Measurements from ENCODE around the gene UGT1A3. TPM values are rescaled to one million over a fixed set of nuclear protein-coding genes. Genes with fewer than 3 reads are reported as not detected.

The UGT1A3 gene
- total RNA-seq, 2 donors from 2014 or later = not detected

DNA sequence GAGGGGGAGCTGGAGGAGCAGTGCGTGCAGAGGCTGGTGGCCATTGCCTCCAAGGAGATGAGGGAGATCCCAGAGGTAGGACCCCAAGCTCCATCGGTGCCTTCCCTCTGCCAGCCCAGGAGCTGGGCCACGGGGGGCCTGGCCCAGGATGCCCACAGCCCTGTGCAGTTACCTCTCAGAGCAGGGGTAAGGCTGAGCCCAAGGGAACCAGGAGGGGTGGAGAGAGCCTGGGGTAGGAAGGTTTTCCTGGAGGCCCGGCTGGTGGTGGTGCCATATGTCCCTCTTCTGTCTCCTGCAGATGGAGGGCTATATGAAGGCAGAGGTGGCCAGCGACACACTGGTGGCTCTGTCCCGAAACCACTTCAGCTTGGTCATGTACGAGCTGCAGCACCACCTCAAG is 60.7 kb downstream of the UGT1A3 start:
- intact Hi-C loops (cut with DNase I) = no loop called here

DNA sequence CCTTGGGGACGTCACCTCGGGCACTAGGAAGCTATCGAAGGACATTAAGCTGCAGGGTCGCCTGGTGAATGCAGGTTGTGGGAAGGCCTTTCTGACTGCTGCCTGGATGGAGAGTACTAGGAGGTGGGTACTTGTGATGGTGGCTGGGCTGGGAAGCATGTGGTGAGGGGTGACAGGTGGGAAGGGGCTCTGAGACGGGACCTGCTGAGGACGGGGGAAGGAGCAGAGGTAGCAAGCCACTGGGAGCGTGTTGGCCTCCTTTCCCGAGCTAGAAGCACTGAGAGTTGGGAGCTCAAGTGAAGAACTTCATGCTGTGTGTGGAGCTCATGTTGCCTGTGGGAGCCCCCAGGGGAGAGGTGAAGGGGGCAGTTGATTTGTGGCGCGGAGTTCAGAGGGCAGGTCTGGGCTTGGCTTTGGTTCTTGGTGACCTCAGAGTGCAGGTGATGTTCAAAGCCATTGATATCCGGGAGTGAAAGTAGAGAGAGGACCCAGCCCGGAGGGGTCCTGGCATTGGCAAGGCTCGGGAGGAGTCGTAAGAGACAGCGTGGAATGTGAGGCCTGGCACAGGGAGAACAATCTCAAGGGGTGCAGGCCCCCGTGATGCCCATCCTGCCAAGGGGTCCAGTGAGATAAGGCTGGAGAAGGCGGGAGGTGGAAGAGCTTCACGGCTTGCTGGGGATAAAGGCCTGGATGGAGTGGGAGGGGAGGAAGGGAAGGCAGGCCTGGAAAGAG is 62.5 kb downstream of the UGT1A3 start:
- intact Hi-C loops (cut with DNase I) = loop anchor here in 1 of 2 donors (5.0 kb wide), 1 partner anchor 286 kb away; no protein-coding TSS in a partner anchor
- DNase-seq (ENCODE audit: low spot score) = no peak

More for the DNA sequence above, 60.7 kb downstream of the UGT1A3 start:
- no peak for DNase-seq (ENCODE audit: low spot score)

DNA sequence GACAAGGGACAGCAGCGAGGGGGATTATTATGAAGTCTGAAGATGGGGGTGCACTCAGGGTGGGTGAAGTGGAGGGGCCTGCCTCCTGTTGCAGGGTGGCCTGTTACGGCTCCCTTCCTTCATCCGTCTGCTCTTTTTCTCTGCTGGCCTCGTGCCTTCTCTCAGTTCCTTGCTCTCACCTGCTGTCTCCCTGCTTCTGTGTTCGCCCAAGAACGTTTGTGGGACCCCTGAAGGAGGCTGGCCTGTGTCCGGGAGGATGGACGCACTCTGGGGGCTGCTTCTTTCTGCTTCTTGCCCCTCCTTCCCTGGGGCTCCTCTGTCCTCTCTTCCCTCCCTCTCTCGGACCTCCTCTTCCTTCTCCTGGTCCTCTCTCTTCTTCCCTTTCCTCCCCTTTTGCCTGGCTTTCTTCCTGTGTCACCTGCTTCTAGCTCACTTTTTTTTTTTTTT is 63.1 kb downstream of the UGT1A3 start:
- intact Hi-C loops (cut with DNase I) = loop anchor here in 1 of 2 donors (5.0 kb wide), 1 partner anchor 285 kb away; no protein-coding TSS in a partner anchor
- no peak for DNase-seq (ENCODE audit: low spot score)

DNA sequence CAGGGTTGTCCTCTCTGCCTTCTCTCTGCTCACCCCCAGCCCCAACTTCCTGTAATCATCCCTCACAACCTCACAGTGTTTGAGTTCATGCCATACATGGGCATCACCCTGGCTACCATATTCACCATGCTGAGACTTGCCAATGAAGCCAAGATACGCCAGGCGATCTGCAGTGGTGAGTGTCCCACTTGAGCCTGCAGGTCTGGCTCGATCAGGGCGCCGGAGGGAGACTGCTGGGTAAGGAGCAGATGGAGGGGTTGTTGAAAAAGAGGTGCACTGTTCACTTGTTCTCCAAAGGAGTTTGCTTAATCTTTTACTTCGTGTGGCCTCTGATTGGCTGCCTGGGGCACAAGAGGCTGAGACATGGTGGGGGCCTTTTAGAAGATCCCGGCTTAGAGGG is 63.9 kb downstream of the UGT1A3 start:
- no peak for DNase-seq (ENCODE audit: low spot score)

DNA sequence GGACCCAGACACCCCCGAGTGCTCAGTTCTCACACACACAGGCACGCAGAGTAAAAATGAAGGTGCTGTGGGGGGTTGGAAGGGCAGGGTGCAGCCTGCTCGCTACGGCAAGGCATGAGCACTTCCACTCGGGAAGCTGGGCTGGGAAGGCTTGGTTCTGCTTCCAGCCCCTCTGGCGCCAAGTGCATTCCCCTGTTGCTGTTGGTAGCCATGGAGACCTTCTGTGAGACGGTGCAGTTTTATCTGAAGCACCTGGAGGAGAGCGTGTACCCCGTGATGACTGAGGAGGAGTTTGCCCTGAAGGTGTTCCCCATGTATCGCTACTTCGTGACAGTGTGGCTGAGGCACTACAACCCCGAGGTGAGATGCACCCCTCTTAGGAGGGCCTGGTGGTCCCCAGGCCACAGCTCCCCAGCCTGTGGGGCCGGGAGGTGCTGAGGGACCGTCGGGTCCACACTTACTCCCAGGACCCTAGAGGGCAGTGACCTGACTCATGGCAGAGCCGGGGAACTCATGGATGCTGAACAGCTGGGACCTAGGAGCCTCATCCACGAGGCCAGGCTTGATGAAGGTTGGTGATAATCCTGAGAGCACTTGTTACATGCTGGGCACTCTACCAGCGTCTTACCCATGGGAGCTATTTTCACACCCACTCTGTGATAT is 64.8 kb downstream of the UGT1A3 start:
- intact Hi-C loops (cut with DNase I) = loop anchor here in 1 of 2 donors (5.0 kb wide), 1 partner anchor 284 kb away; no protein-coding TSS in a partner anchor
- DNase-seq (ENCODE audit: low spot score) = no peak

More for the DNA sequence above, 63.9 kb downstream of the UGT1A3 start:
- intact Hi-C loops (cut with DNase I) = loop anchor here in 1 of 2 donors (5.0 kb wide), 1 partner anchor 285 kb away; no protein-coding TSS in a partner anchor

DNA sequence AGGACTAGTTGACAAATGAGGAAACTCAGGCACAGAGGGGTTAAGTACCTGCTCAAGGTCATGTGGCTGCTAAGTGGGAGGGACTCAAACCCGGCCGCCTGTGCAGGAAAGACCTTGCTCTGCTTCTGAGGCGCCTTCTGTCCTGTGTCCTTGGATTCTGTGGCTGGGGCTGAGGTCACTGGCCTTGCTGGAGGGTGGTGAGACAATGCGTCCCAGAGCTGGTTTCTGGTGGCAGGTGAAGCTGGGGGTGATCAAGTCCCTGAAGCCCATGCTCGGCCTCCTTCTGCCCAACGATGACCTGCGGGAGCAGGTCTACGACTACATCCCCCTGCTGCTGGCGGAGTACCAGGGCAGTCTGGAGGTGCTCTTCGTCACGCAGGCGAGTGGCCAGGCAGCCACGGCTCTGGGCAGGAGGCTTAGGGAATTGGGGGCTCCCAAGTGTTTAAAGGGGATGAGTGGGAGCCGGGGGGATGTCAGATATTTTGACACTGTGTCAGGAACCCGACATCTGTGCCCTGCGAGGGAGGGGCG is 65.4 kb downstream of the UGT1A3 start:
- no peak for DNase-seq (ENCODE audit: low spot score)
- intact Hi-C loops (cut with DNase I) = loop anchor here in 1 of 2 donors (5.0 kb wide), 1 partner anchor 283 kb away; no protein-coding TSS in a partner anchor

DNA sequence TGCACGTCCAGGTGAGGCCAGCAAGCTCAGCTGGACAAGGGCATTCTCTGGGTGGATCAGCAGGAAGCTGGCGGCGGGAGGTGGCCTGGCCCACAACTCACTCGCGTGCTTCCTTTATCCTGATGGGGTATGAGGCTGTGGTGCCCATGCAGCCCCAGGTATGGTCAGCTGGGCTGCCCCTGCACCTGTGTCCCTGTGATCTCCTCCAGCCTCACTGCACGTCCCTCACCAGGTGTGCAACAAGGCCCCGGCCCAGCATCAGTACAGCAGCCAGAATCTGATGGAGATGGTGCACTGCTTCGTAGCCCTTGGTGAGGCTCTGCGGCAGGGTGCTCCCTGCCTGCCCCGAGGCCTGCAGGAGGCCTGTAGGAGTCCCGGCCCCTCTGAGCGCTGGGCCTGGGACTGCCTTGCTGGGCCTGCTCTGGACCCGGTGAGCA is 66.9 kb downstream of the UGT1A3 start:
- DNase-seq (ENCODE audit: low spot score) = peak; percentile 67
- intact Hi-C loops (cut with DNase I) = no loop called here

DNA sequence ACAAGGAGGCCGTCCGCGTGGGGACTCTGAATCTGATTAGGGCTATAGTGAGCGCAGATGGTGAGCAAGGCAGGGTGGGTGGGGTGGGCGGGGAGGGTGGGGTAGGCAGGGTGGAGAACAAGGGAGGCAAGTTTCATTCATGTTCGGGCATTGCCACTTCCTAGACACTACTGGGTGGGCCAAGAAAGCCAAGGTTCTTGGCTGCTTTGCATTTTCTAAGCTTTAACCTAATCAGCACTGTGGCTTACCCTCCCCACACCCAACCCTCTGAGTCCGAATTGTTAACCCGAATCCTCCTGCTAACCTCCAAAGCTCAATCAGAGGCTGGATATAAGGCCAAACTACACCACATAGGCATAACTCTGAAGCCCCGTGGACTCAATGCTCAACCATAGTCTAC is 67.4 kb downstream of the UGT1A3 start:
- DNase-seq (ENCODE audit: low spot score) = no peak
- intact Hi-C loops (cut with DNase I) = no loop called here

DNA sequence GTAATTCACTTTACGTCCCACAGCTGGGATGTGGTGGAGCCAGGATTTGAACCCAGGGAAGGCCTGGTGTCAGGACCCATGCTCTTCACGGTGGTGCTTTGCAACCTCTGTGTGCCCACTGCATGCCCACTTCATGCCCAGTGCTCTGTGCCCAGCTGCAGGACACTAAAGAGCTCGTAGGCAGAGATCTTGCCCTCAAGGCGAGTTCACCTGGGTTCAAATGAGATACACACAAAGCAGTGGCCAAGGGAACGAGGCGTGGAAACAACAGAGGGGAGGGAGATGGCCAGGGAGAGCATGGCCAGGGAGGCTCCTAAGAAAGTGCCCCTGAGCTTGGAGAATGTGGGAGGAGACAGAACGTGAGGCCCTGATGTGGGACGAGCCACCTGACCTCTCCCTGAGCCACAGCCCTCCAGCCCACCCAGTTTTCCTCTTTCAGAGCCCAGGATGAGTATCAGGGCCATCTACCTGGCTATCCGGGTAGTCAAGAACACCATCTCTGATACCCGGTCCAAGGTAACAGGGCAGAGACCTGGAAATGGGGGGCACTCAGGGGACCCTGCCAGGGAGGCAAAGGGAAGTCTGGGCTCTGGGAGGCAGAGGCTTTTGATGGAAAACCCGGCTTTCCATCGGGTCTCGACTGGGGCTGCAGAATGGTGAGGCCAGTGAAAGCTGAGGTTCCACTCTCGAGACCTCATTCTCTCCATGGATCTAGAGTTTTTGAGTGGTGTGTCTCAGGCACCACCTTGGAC is 69.7 kb downstream of the UGT1A3 start:
- intact Hi-C loops (cut with DNase I) = no loop called here
- peak; percentile 62 for DNase-seq (ENCODE audit: low spot score)

DNA sequence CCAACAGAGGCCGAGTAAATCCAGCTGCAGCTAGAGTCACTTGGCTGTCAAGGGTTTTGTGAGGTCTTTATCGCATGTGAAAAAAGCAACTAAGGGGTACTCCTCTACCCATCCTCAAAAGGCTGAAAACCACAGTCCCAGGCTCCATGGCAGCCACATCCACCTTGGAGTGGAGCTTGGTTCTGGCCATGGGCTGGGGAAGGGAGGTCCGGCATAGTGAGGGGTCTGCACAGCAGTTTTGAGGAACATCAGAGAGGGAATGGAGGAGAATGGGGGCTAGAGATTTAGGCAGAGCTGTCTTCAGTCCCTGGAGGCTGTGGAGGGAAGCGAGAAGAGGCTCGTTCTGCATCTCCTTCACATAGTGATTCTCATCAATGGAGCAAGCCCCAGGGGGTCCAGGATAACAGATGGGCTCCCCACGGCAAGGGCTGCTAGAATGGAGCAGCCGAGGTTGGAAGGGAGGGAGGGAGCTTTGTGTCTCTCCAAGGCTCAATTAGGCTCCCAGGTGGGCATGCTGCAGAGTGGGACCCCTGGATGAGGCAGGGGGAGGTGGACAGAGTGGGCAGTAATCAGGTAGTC is 70.3 kb downstream of the UGT1A3 start:
- intact Hi-C loops (cut with DNase I) = no loop called here
- no peak for DNase-seq (ENCODE audit: low spot score)

DNA sequence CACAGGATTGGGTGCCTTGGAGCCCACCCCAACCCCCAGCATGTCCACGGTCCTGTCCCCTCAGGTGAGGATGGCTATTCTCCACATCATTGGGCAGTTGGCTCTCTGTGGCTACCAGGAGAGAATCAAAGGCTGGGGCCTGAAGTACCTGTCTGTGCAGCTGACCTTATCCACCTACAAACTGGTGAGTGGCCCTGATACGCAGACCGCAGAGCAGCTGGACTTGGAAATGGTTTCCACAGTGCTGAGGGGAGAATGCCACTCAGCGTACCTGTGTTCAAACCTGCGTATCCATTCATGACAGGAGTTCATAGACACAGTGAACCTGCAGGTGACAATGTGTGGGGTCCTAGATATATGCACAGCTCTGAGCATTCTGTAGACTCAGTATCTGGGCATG is 70.9 kb downstream of the UGT1A3 start:
- intact Hi-C loops (cut with DNase I) = loop anchor here in 1 of 2 donors (10.0 kb wide), 1 partner anchor 155 kb away; no protein-coding TSS in a partner anchor
- peak; percentile 42 for DNase-seq (ENCODE audit: low spot score)

DNA sequence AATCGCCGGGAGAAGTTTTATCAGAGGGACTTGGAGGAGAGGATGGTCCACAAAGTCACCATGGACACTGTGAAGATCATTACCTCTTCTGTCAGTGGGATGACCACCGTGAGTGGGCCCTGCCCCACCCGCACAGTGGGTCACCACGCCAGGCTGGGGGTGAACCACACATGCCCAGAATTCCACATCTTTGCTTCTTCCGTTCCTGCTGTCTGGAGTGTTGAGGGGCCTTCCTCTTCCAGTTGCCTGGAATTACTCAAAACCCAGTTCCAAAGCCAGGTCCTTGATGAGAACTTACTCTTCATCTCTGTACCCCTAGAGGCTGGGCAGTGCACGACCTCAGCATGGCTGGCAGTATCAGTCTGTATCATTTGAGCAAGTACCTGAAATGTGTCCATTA is 71.4 kb downstream of the UGT1A3 start:
- intact Hi-C loops (cut with DNase I) = loop anchor here in 1 of 2 donors (10.0 kb wide), 1 partner anchor 155 kb away; no protein-coding TSS in a partner anchor
- DNase-seq (ENCODE audit: low spot score) = no peak

DNA sequence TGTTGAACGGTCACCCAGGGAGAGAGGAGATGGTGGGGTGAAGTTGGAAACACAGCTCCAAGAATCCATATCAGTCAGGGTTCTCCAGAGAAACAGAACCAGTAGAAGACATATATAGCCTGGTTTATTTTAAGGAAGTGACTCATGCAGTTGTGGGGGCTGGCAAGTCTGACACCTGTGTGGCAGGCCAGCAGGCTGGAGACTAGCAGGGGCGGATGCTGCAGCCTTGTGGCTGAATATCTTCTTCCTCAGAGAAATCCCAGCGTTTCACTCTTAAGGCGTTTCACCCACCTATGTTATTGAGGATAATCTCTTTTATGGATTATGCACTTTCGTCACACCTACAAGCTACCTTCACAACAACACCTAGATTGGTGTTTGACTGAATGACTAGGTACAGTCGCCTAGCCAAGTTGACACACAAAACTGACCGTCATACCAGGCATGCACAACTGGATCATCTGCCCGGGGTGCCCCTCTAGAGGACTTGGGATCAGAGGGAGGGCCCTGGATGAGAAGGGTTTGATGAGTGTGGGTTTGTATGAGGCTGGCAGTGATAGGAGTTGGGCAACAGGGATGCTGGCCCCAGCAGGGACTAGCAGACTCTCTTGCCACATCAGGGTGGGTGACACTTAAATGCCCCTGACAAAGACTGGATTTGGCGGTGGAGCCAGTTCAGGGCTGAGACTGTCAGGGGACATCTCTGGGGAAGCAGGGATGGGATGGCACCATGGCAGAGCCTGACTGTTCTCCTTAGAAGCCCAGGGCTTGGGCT is 72.7 kb downstream of the UGT1A3 start:
- no peak for DNase-seq (ENCODE audit: low spot score)
- intact Hi-C loops (cut with DNase I) = loop anchor here in 1 of 2 donors (10.0 kb wide), 1 partner anchor 157 kb away; no protein-coding TSS in a partner anchor

DNA sequence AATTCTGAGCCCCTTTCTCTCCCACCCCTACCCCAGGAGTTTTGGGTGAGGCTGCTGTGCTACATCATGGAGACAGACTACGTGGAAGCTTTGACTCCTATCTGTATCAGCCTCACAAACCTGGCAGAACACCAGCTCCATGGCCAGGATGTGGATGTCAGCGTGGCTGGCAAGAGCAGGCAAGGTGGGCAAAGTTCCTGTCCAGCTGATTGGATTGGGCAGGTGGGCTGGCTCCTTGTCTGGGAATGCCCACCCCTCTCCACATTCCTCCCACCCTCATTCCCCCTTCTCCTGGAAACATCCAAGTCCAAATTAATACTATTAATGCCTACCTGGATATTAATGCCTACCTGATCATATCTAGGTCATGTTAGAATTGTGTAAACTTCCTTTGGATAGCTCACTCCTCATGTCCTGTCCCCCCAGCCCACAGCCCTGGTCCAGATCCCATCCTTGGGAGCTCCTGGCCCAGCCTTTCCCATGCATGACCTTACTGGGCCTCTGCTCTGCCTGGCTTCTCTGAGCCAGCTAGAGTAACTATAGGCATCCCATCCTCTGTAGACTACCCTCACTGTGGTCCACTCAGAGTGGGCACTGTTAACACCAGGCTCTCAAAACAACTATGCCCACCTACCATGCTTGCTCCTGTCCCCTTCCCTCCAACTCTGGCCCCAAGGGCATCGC is 73.4 kb downstream of the UGT1A3 start:
- peak; percentile 72 for DNase-seq (ENCODE audit: low spot score)
- intact Hi-C loops (cut with DNase I) = loop anchor here in 1 of 2 donors (10.0 kb wide), 1 partner anchor 157 kb away; no protein-coding TSS in a partner anchor

DNA sequence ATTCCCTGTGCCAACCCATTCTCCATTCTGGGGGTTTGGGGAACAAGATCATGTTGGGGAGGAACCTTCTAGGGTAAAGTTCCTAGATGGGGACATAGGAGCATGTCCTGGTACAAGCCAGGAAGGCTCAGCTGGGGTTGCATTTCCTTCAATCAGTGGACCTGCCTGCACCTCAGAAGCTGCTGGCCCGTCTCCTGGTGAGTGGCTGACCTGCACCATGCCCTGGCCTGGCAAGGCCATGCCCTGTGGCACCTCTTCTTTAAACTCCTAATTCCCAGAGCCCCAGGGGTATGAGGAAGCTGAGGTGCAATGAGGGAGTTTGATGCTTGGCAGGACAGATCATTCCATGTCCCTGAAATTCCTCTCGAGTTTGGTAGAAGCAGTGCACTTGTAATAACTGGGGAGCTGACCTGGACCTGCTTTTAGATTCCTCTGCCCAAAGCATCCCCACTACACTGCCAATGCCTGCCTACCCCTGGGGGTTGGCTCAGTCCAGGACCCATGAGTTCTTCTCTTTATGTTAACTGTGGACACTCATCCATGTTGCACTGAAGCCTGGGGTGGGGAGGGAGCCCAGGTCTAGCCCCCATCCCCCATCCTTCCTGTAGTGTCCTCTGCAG is 74.6 kb downstream of the UGT1A3 start:
- no peak for DNase-seq (ENCODE audit: low spot score)
- intact Hi-C loops (cut with DNase I) = loop anchor here in 1 of 2 donors (10.0 kb wide), 1 partner anchor 159 kb away; no protein-coding TSS in a partner anchor

DNA sequence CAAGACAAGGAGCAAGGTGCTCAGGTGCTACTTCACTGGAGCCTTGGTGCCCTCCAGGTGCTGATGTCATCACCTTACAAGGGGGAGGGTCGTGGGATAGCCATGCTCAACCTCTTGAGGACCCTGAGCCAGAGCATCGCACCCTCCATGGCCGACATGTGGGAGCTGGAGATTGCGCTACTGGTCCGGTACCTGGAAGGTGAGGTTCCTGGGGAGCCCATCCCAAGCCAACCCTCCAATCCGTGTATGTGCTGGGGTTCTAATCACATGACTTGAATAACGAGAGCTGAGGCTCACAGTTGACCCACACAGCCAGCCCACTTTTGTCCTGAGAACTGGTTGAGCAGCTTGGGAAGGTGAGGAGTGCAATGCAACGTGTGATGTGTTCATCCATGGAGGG is 75.2 kb downstream of the UGT1A3 start:
- intact Hi-C loops (cut with DNase I) = loop anchor here in 1 of 2 donors (10.0 kb wide), 1 partner anchor 159 kb away; no protein-coding TSS in a partner anchor
- DNase-seq (ENCODE audit: low spot score) = peak; percentile 56
